Iris pigment epithelial cell (primary cell): Measurements from ENCODE around the gene CHURC1.

Experiments used
- DNase-seq: peaks from one replicate; pipeline ENCODE4 v3.0.0-alpha.2; 2011; ENCODE audit warnings: low read depth

CHURC1 gene

GRCh38 chr14:64914237-64915028 is at the start of gene CHURC1:
TSS of gene CHURC1 (plus strand) at chr14:64914455. CDS start at chr14:64914496, 41 bp downstream.
- peak; percentile 97 for DNase-seq

DNA sequence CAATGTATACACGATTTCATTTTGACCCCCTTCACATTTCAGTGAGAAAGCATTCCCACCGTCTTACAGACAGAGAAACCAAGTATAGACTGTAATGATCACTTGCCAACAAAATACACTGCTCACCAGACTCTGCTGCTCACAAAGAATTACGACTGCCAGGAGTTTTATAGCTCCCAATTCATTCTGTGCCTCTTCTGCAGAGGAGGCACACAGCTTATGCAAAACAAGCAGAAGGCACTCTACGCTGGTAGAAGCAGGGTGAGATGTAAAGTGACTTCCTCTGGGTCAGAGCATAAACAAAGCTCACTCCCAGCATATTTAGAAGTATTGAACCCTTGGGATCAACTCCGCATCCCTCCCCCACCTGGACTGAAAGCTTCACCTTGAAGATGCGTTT is 49.1 kb upstream of the CHURC1 start:
- no peak for DNase-seq

GRCh38 chr14:64865992-64866391 is 48.3 kb upstream of the CHURC1 start:
- DNase-seq, result no peak

DNA sequence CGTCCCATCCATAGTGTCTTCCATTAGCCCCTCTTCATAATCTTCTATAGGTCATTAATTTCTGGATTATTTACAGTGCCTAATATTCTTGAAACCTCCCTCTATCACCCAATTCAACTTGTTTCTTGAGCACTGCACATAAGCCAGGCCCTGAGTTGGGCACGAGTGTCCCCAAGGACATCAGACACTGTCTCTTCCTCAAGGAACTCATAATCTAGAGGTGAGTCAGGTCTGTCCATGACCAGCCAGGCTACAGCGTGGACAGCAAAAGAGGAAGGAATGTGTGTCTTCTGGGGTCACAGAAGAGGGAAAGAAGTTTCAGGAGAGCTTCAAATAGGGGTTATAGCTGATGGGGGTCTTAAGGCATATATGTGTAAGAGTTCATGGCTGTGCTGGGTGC is 47.1 kb upstream of the CHURC1 start:
- no peak for DNase-seq

DNA sequence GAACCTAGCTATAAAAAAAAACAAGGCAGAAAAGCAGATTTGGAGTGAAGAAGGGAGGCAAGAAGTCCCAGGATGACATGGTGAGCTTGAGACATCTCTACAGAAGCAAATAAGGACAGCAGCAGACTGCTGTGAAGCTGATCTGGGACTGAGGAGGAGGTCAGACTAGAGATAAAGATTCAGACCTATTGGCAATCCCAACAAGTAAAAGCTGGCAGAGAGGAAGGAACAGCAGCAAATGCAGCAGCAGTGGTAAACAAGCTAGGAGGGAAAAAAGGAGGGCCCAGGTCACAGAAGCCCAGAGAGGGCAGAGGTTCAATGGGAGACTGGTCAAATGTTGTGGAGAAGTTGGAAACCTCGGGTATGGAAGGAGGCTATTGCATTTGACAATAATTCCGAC is 45.9 kb upstream of the CHURC1 start:
- no peak for DNase-seq

GRCh38 chr14:64868841-64869240 is 45.4 kb upstream of the CHURC1 start:
- DNase-seq, result no peak

GRCh38 chr14:64870160-64870559 is 44.1 kb upstream of the CHURC1 start:
- DNase-seq, result no peak

DNA sequence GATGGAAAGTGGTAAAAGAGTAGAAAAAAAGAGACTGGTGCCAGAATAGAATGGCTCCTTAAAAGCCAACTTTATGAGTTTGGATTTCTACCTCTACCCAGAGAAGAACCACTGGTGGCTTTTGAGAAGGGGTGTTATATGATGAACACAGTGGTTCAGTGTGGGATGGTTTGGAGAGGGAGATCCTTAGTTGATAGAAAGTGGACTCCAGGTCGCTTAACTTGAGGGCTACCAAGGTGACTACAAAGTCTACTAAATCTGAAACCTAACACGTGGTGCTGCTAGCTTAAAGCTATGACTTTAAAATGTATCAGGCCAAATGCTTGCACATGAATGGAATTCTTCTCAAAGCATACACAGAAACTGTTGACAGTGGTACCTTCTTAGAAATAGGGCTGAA is 42.9 kb upstream of the CHURC1 start:
- no peak for DNase-seq

GRCh38 chr14:64873506-64874219 is 40.6 kb upstream of the CHURC1 start:
- DNase-seq, result peak; percentile 74

GRCh38 chr14:64875350-64875749 is 38.9 kb upstream of the CHURC1 start:
- no peak for DNase-seq

DNA sequence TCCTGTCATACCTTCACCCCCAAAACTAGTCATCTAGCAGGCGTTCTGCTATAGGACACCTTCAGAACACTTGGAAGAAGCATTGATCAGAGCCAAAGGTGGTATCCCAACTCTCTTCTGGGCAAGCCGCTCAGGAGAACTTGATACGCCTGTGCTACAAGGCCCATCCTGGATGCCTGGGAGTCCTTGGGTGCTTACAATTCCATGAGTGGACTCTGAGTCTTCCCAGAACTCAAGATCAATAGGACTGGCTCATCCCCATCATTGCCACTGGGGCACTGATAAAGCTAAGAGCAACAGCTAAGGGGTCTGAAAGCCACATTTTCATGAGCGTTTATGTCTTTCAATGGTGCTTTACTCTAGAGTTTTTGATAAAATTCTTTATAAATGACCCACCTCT is 36.4 kb upstream of the CHURC1 start:
- DNase-seq, result no peak

GRCh38 chr14:64878837-64879634 is 35.2 kb upstream of the CHURC1 start:
- no peak for DNase-seq

- no peak for DNase-seq
These were observed 34.5 kb upstream of the CHURC1 start, which contains the start of gene SPTB for GRCh38 chr14:64879635-64880220. TSS of gene SPTB (minus strand) at chr14:64879907. CDS start at chr14:64823094, 56,813 bp downstream.

DNA sequence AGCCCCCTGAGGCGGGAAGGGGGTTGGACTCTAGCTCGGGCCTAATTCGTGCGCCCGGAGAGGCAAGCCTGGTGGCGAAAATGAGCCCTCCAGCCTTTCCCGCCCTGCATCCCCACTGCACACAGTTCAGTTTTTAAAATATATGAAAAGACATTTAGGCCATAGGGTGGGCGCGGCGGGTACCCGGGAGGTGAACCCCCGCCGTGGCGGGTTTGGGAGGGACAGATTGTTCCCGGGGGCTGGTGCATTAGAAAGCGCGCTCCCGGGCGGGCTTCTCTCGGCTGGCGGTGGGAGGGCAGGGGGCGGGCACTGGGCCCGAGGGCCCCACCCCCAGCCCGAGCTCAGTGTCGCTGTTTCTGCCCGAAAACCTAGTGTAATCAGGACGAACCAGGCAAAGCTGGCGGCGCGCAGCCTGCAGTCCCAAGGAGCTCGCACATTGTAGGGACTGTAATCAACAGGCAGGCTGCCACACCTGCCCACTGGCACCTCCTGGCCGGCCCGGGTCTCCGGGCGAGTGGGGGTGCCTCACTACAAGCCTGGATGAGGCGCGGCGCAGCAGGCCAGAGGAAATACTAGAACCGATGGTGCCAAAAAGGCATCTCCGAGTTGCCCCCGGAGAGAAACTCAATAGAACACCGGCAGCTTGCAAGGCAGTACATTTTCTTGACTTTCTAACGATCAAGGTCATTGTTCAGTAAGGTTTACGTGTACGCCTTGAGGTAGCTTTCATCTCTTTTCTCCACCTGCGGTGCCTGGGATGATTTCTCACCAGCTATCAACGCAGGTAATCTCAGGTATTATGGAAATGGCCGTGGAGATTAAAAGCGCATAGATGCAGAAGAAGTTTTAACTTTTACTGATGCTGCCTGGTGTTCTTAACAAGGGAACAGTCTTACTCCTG is 33.8 kb upstream of the CHURC1 start:
- no peak for DNase-seq

DNA sequence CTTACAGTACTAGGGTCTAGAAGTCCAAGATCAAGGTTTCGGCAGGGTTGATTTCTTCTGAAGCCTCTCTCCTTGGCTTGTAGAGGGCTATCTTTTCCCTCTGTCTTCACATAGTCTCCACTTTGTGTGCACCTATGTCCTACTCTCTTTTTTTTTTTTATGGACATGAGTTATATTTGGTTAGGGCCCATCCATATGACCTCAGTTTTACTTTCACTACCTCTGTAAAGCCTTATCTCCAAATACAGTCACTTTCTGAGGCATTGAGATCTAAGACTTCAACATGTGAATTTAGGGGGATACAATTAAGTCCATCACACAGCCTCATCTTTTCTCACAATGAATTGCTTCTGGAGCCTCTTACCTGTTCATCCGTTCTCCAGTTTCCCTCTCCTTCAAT is 28.7 kb upstream of the CHURC1 start:
- no peak for DNase-seq

DNA sequence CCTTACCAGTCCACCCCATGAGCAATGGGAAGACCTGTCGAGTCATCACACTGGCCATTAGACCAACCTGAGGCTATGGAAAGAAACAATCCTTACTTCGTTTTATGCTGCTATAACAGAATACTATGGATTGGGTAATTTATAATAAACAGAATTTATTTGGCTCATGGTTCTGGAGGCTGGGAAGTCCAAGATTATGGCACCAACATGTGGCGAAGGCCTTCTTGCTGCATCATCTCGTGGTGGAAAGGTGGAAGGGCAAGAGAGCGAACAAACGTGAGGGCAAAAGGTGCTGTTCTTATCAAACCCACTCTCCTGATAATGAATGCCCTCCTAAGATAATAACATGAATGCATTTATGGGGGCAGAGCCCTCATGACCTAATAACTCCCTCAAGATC is 24.9 kb upstream of the CHURC1 start:
- DNase-seq, result no peak

- DNase-seq, result no peak
These were observed 22.9 kb upstream of the CHURC1 start for GRCh38 chr14:64891173-64891838.

DNA sequence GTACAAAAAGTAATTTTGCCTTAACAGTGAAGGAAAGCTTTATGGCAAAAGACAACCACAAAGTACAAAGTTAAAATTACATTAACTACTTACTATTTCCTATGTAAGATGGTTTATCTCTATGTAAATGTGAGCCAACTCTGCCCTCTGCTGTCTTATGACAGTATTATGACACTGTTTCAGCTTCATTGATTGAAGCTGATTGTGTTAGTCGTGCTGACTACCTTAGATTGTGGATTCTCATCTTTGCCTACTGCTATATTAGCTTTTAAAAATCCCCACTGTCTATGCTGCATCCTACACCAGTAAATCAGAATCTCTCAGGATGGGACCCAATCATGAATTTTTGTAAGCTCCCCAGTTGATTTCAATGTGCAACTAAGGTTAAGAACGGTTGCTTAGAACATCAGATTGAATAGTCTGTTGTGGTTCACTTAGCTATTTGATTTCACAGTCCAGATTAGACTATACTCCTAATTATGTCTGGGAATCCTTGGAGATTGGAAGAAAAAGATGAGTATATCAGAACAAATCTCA is 22.3 kb upstream of the CHURC1 start:
- peak; percentile 74 for DNase-seq

DNA sequence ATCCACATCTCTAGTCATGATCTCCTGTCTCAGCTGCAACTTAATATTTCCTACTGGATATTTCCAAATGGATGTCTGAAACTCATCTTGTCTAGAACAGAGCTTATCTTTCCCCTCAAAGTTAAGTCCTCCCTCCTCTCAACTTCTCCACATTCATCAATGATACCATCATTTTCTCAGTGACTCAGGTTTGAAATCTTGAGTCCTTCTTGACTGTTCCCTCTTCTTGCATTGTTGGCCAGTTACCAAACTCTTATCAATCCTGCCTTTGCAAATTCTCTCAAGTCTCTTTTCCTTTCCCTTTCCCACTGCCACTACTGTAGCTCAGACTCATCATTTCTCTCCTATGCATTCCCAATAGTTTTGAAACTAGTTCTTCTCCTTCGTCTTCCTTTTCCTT is 14.3 kb upstream of the CHURC1 start:
- peak; percentile 69 for DNase-seq

DNA sequence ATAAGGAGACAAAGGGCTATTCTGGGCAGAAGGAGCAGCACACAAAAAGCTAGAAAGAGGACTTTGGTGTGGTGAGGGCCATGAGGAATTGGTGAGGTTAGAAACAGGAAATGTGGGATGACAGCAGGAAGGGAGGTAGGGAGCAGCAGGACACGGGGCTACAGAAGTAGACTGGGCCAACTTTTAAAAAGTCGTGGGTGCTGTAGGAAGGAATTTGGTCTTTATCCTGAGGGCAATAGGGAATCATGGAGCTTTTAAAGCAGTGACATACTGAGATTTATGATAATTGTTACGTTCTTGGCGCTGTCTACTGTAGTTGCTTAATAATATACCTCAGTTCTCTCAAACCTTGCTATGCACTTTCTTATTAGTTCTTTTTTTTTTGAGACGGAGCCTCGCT is 8.2 kb upstream of the CHURC1 start:
- no peak for DNase-seq
